Measurements from ENCODE around the gene CHSY1. TPM values are rescaled to one million over a fixed set of nuclear protein-coding genes. Genes with fewer than 3 reads are reported as not detected.

Gene CHSY1
- total and polyA plus RNA-seq, 2 of the 13 experiments (the other 11 are each of a cell fraction or from before 2014, with no cell fraction given), result 13.3 to 13.7 TPM

DNA sequence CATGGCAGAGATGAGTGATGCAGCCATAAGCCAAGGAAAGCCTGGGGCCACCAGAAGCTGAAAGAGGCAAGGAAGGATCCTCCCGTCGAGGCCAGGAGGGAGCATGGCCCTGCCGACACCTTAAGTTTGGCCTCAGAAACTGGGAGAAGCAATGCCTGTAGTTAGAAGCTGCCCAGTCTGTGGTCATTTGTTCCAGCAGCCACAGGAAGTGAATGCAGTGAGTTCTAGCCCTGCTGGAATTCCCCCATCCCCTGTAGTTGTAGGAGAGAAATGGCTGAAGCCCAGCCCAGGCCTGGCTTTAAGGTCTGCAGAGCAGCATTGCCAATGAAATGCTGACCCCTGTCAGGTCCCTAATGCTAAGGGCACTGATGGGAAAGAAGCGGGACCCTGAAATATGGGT lies 12.2 kb upstream of the CHSY1 start:
- Histone ChIP-seq H2AFZ (ENCODE audit: low read length) (no peak overlapping the region), H3K4me1 (ENCODE audit: insufficient read depth, low read length) (peaks cover 2% of the 10 kb centered on the region), H3K79me2 (ENCODE audit: insufficient read depth, low read length) (no peaks in the 10 kb centered on the region), H3K27me3 (ENCODE audit: control insufficient read depth in 1 of 2, insufficient read depth in 2 of 2, low read length in 2 of 2) (peaks cover 0 to 7% of the 10 kb centered on the region in 2 experiments; a peak in 3 of 5 replicates), H3K4me2 (ENCODE audit: low read depth, low read length) (no peak overlapping the region), H3K9me3 (ENCODE audit: low read length) (no peaks in the 10 kb centered on the region), H4K20me1 (ENCODE audit: insufficient read depth, low read length) (no peaks in the 10 kb centered on the region), H3K4me3 (replicated peaks in 1 of 3; ENCODE audit: insufficient read depth in 1 of 3, low read depth in 2 of 3, low read length in 3 of 3) (no peak overlapping the region), H3K36me3 (replicated peaks in 1 of 2; ENCODE audit: control insufficient read depth in 1 of 2, insufficient read depth in 2 of 2, low read length in 2 of 2) (no peaks in the 10 kb centered on the region), H3K27ac (ENCODE audit: extremely low read length, insufficient read depth, low read length) (no peak overlapping the region), H3K9ac (ENCODE audit: insufficient read depth, low read depth, low read length) (no peak overlapping the region)
- FAIRE-seq (no peak), ATAC-seq (peak; percentile 9), DNase-seq (ENCODE audit: low spot score) (no peak)
- ChIA-PET POLR2A (no interaction called here), CTCF (ENCODE audit: low intra/inter-chr PET ratio, low total read pairs) (no interaction called here)
- intact Hi-C loops (cut with micrococcal nuclease; ENCODE audit: unreplicated experiment), result no loop called here
- WGBS (ENCODE audit: low lambda C conversion rate), result 50% methylated on average over 3 of the region's 4 CpGs
- BruUV-seq (replicated peaks), result no TSS peak
- in situ Hi-C loops (cut with HindIII; ENCODE audit: extremely low pct_ligation_motif_present, low pct_unique_long_range_greater_than_20kb), result loop anchor here (25.0 kb wide), 2 partner anchors 352 to 602 kb away; partner anchors contain the start of gene LRRK1
- no peak for TF ChIP-seq CAMTA2 (CRISPR knock-in tag; IDR thresholded peaks at IDR 0.05; ENCODE audit: borderline replicate concordance)
- TF ChIP-seq NFE2L2 (IDR thresholded peaks at IDR 0.05; ENCODE audit: low read length), result no peak
- TF ChIP-seq ZNF557 (CRISPR knock-in tag; IDR thresholded peaks at IDR 0.05), result no peak
- TF ChIP-seq ZNF839 (CRISPR knock-in tag; IDR thresholded peaks at IDR 0.05; ENCODE audit: borderline replicate concordance), result no peak
- no peak for TF ChIP-seq ZNF883 (CRISPR knock-in tag; IDR thresholded peaks at IDR 0.05; ENCODE audit: not compliant biosample characterization)
- TF ChIP-seq FIP1L1 (IDR thresholded peaks at IDR 0.05; ENCODE audit: borderline replicate concordance, insufficient read depth, low read depth, low read length), result no peak
- TF ChIP-seq ZNF101 (CRISPR knock-in tag; IDR thresholded peaks at IDR 0.05; ENCODE audit: borderline replicate concordance, low read depth), result no peak
- TF ChIP-seq ZNF20 (CRISPR knock-in tag; IDR thresholded peaks at IDR 0.05), result no peak
- TF ChIP-seq KDM5A (IDR thresholded peaks at IDR 0.05; ENCODE audit: borderline replicate concordance, low read length), result no peak
- TF ChIP-seq ATF7 (IDR thresholded peaks at IDR 0.05), result no peak
- no peak for TF ChIP-seq ATF7 (CRISPR knock-in tag; IDR thresholded peaks at IDR 0.05)
- no peak for TF ChIP-seq POLR2AphosphoS5 (IDR thresholded peaks at IDR 0.05; ENCODE audit: low read depth, low read length)
- TF ChIP-seq TOPORS (CRISPR knock-in tag; IDR thresholded peaks at IDR 0.05), result no peak
- no peak for TF ChIP-seq EHMT2 (IDR thresholded peaks at IDR 0.05; ENCODE audit: borderline replicate concordance, low read depth, low read length)
- TF ChIP-seq TIGD3 (CRISPR knock-in tag; IDR thresholded peaks at IDR 0.05; ENCODE audit: borderline replicate concordance), result no peak
- TF ChIP-seq, protein P1, sequence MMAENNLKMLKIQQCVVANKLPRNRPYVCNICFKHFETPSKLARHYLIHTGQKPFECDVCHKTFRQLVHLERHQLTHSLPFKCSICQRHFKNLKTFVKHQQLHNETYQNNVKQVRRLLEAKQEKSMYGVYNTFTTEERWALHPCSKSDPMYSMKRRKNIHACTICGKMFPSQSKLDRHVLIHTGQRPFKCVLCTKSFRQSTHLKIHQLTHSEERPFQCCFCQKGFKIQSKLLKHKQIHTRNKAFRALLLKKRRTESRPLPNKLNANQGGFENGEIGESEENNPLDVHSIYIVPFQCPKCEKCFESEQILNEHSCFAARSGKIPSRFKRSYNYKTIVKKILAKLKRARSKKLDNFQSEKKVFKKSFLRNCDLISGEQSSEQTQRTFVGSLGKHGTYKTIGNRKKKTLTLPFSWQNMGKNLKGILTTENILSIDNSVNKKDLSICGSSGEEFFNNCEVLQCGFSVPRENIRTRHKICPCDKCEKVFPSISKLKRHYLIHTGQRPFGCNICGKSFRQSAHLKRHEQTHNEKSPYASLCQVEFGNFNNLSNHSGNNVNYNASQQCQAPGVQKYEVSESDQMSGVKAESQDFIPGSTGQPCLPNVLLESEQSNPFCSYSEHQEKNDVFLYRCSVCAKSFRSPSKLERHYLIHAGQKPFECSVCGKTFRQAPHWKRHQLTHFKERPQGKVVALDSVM (CRISPR knock-in tag; IDR thresholded peaks at IDR 0.05), result no peak
- no peak for TF ChIP-seq IKZF5 (CRISPR knock-in tag; IDR thresholded peaks at IDR 0.05)
- TF ChIP-seq SIN3B (IDR thresholded peaks at IDR 0.05; ENCODE audit: low read length), result no peak
- no peak for TF ChIP-seq TARDBP (CRISPR knock-in tag; IDR thresholded peaks at IDR 0.05)

Data from HepG2 (cell line).